A549 treated with Hydrocortisone at 1 μM for 4 hours (cell line): Measurements from ENCODE around the gene PCDHGB3. TPM values are rescaled to one million over a fixed set of nuclear protein-coding genes. Genes with fewer than 3 reads are reported as not detected.

Experiments
- total RNA-seq: library from RNA; stranded (reverse); fragments of 200-300 nt; extraction: Qiagen RNA extraction; gene quantifications from 5 replicates; pipeline ENCODE4 v1.2.3, GENCODE V29; 2022

Gene PCDHGB3
- total RNA-seq, 1 experiment from 2014 or later, result 0.23 TPM

GRCh38 chr5:141407790-141408505 is 37.9 kb downstream of the PCDHGB3 start, which contains the start of gene PCDHGB6:
PCDHGB6 (plus strand) TSS chr5:141408021; CDS start chr5:141408203, 182 bp downstream.

DNA sequence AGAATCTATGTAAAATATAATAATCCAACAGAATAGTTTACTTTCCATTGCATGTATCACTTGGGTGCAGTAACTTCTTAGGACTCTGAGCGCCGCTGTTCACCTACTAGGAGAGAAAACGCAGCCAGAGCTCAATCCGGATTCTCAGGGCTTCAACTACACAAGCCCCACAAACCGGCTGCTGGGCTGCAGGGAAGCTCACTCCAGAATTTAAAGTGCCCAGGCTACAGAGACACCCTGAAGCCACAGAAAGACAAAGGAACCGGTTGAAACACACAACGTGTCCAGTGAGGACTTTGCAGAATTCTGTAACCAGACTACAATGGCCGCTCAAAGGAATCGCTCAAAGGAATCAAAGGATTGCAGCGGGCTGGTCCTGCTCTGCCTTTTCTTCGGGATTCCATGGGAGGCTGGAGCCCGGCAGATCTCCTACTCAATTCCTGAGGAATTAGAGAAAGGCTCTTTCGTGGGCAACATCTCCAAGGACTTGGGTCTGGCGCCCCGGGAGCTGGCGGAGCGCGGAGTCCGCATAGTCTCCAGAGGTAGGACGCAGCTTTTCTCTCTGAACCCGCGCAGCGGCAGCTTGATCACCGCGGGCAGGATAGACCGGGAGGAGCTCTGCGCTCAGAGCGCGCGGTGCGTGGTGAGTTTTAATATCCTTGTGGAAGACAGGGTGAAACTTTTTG is 43.0 kb downstream of the PCDHGB3 start, which contains the start of gene PCDHGA10:
PCDHGA10 (plus strand) TSS at position 134 of the 686 bp plus-strand sequence; CDS start at position 323, 189 bp downstream.

GRCh38 chr5:141417494-141418172 is 47.6 kb downstream of the PCDHGB3 start, which contains the start of gene PCDHGB7:
PCDHGB7 (plus strand) TSS chr5:141417677; CDS start chr5:141417860, 183 bp downstream.

DNA sequence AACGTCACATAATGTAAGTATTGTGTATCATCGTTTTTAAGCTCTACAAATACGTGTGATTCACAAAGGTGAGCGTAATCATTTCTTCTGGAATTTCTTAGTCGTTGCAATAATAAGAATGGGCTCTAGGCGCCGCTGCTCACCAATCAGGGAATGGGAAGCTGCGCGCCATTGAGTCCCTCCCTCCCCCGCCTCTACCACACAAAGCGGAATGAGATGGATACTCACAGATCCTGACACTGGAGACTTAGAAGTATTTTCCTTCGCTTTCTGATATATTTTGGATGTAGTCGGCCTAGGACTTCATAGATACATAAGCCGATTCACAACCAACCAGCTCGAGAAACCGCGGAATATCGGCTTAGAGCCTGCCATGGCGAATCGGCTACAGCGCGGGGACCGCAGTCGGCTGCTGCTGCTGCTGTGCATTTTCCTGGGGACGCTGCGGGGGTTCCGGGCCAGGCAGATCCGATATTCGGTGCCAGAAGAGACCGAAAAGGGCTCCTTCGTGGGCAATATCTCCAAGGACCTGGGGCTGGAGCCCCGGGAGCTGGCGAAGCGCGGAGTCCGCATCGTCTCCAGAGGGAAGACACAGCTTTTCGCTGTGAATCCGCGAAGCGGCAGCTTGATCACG is 50.9 kb downstream of the PCDHGB3 start, which contains the start of gene PCDHGA11:
PCDHGA11 (plus strand) TSS at position 197 of the 634 bp plus-strand sequence; CDS start at position 374, 177 bp downstream.

Other genes with a start within 250 kb of the PCDHGB3 start
- 0.06 to 0.10 TPM (median 0.07 TPM) in 3 of 5 replicates, not detected in the others for gene PCDHB4, start 248.4 kb upstream of the PCDHGB3 start, total RNA-seq
- gene PCDHB5, start 235.0 kb upstream of the PCDHGB3 start, total RNA-seq, result 1.1 to 1.8 TPM (median 1.6 TPM) in 5 replicates
- 0.84 to 1.1 TPM (median 1.0 TPM) in 5 replicates for gene PCDHB6, start 220.2 kb upstream of the PCDHGB3 start, total RNA-seq
- not detected in 5 replicates for gene PCDHB7, start 197.6 kb upstream of the PCDHGB3 start, total RNA-seq
- gene PCDHB8, start 192.5 kb upstream of the PCDHGB3 start, total RNA-seq, result 0.13 to 0.36 TPM (median 0.30 TPM) in 5 replicates
- 0.05 to 0.08 TPM (median 0.05 TPM) in 4 of 5 replicates, not detected in the other for gene PCDHB16, start 187.9 kb upstream of the PCDHGB3 start, total RNA-seq
- gene PCDHB9, start 183.1 kb upstream of the PCDHGB3 start, total RNA-seq, result 0.03 TPM in 1 of 5 replicates, not detected in the others
- gene PCDHB10, start 177.9 kb upstream of the PCDHGB3 start, total RNA-seq, result 0.03 to 0.06 TPM (median 0.05 TPM) in 3 of 5 replicates, not detected in the others
- gene PCDHB11, start 170.6 kb upstream of the PCDHGB3 start, total RNA-seq, result 0.03 to 0.08 TPM (median 0.06 TPM) in 5 replicates
- 0.06 TPM in 1 of 5 replicates, not detected in the others for gene PCDHB12, start 161.5 kb upstream of the PCDHGB3 start, total RNA-seq
- gene PCDHB13, start 156.3 kb upstream of the PCDHGB3 start, total RNA-seq, result 0.06 to 0.09 TPM (median 0.09 TPM) in 4 of 5 replicates, not detected in the other
- 0.06 to 0.10 TPM (median 0.08 TPM) in 5 replicates for gene PCDHB14, start 146.9 kb upstream of the PCDHGB3 start, total RNA-seq
- 0.03 to 0.14 TPM (median 0.06 TPM) in 5 replicates for gene PCDHB15, start 124.8 kb upstream of the PCDHGB3 start, total RNA-seq
- not detected in 5 replicates for gene SLC25A2, start 66.2 kb upstream of the PCDHGB3 start, total RNA-seq
- gene TAF7, start 49.5 kb upstream of the PCDHGB3 start, total RNA-seq, result 60.4 to 85.3 TPM (median 69.6 TPM) in 5 replicates
- 0.22 to 0.38 TPM (median 0.31 TPM) in 5 replicates for gene PCDHGA1, start 39.7 kb upstream of the PCDHGB3 start, total RNA-seq
- 0.54 to 0.91 TPM (median 0.62 TPM) in 5 replicates for gene PCDHGA2, start 31.5 kb upstream of the PCDHGB3 start, total RNA-seq
- gene PCDHGA3, start 26.4 kb upstream of the PCDHGB3 start, total RNA-seq, result not detected in 5 replicates
- 1.3 to 2.2 TPM (median 1.6 TPM) in 5 replicates for gene PCDHGB1, start 20.1 kb upstream of the PCDHGB3 start, total RNA-seq
- 0.06 to 0.16 TPM (median 0.12 TPM) in 4 of 5 replicates, not detected in the other for gene PCDHGA4, start 15.2 kb upstream of the PCDHGB3 start, total RNA-seq
- 0.05 to 0.13 TPM (median 0.11 TPM) in 4 of 5 replicates, not detected in the other for gene PCDHGB2, start 10.2 kb upstream of the PCDHGB3 start, total RNA-seq
- gene PCDHGA5, start 6.1 kb upstream of the PCDHGB3 start, total RNA-seq, result 0.10 to 0.23 TPM (median 0.13 TPM) in 5 replicates
- 0.14 to 0.26 TPM (median 0.20 TPM) in 5 replicates for gene PCDHGA6, start 3.6 kb downstream of the PCDHGB3 start, total RNA-seq
- gene PCDHGA7, start 12.5 kb downstream of the PCDHGB3 start, total RNA-seq, result 0.57 to 1.2 TPM (median 0.76 TPM) in 5 replicates
- gene PCDHGB4, start 17.5 kb downstream of the PCDHGB3 start, total RNA-seq, result 0.56 to 1.1 TPM (median 0.85 TPM) in 5 replicates
- 0.02 to 0.05 TPM (median 0.05 TPM) in 3 of 5 replicates, not detected in the others for gene PCDHGA8, start 22.4 kb downstream of the PCDHGB3 start, total RNA-seq
- 2.0 to 2.6 TPM (median 2.3 TPM) in 5 replicates for gene PCDHGB5, start 27.7 kb downstream of the PCDHGB3 start, total RNA-seq
- gene PCDHGA9, start 32.5 kb downstream of the PCDHGB3 start, total RNA-seq, result 0.05 to 0.07 TPM (median 0.07 TPM) in 4 of 5 replicates, not detected in the other
- gene PCDHGB6, start 37.8 kb downstream of the PCDHGB3 start, total RNA-seq, result 0.05 to 0.18 TPM (median 0.10 TPM) in 5 replicates
- 0.02 to 0.03 TPM (median 0.02 TPM) in 3 of 5 replicates, not detected in the others for gene PCDHGA10, start 42.7 kb downstream of the PCDHGB3 start, total RNA-seq
- gene PCDHGB7, start 47.4 kb downstream of the PCDHGB3 start, total RNA-seq, result 0.02 to 0.08 TPM (median 0.07 TPM) in 5 replicates
- 0.02 to 0.06 TPM (median 0.02 TPM) in 3 of 5 replicates, not detected in the others for gene PCDHGA11, start 50.8 kb downstream of the PCDHGB3 start, total RNA-seq
- gene PCDHGA12, start 60.3 kb downstream of the PCDHGB3 start, total RNA-seq, result 0.03 TPM in 2 of 5 replicates, not detected in the others
- gene PCDHGC3, start 105.7 kb downstream of the PCDHGB3 start, total RNA-seq, result 5.3 to 6.9 TPM (median 6.2 TPM) in 5 replicates
- not detected in 5 replicates for gene PCDHGC4, start 114.8 kb downstream of the PCDHGB3 start, total RNA-seq
- gene PCDHGC5, start 118.8 kb downstream of the PCDHGB3 start, total RNA-seq, result 0.02 TPM in 1 of 5 replicates, not detected in the others
- gene DIAPH1, start 248.8 kb downstream of the PCDHGB3 start, total RNA-seq, result 94.5 to 109 TPM (median 96.9 TPM) in 5 replicates